Uterus (tissue), 4 donors: ENCODE data around the gene ZNF609. TPM values are rescaled to one million over a fixed set of nuclear protein-coding genes. Genes with fewer than 3 reads are reported as not detected.

Experiments
- DNase-seq, 2 donors: peaks; one replicate each; pipeline ENCODE4 v3.0.0-alpha.2; 2019 to 2020
- H3K27ac ChIP-seq, 2 donors: fragments of 200-600 bp; sonication (generic); 1 replicate in 1 of 2; 2 replicates in 1 of 2; pipeline ENCODE4 v1.5.1; 2016 to 2018
- H3K27me3 ChIP-seq, 2 donors: fragments of 200-600 bp; sonication (generic); one replicate each; pipeline ENCODE4 v1.5.1; 2018 to 2019; ENCODE audit warnings: control low read depth in 1 of 2
- H3K36me3 ChIP-seq, 2 donors: fragments of 200-600 bp; sonication (generic); one replicate each; pipeline ENCODE4 v1.5.1; 2019; ENCODE audit warnings: control low read depth in 1 of 2
- H3K4me1 ChIP-seq, 2 donors: fragments of 200-600 bp; sonication (generic); one replicate each; pipeline ENCODE4 v1.5.1; 2018 to 2019; ENCODE audit warnings: control low read depth in 1 of 2
- H3K4me3 ChIP-seq, 2 donors: fragments of 200-600 bp; sonication (generic); 1 replicate in 1 of 2; 2 replicates in 1 of 2; pipeline ENCODE4 v1.5.1; 2018 to 2019; ENCODE audit warnings: mild to moderate bottlenecking in 1 of 2
- H3K9me3 ChIP-seq, 2 donors: fragments of 200-600 bp; sonication (generic); one replicate each; pipeline ENCODE4 v1.5.1; 2019; ENCODE audit warnings: control low read depth in 1 of 2
- CTCF ChIP-seq, 4 experiments: fragments of 200-600 bp in 2 of 4; fragments of 450-650 bp in 2 of 4; sonication (generic) in 2 of 4; IDR thresholded peaks; one replicate each; pipeline ENCODE4 v1.5.1; 2016 to 2019; ENCODE audit warnings: antibody characterized with exemption in 4 of 4, mild to moderate bottlenecking in 2 of 4, moderate library complexity in 1 of 4
- POLR2A ChIP-seq, 2 donors: fragments of 450-650 bp; IDR thresholded peaks; one replicate each; pipeline ENCODE4 v1.6.1; 2016; ENCODE audit warnings: antibody characterized with exemption in 2 of 2, mild to moderate bottlenecking in 1 of 2, moderate library complexity in 1 of 2
- intact Hi-C: fragments of 100-400 bp; cut with DNase I; formaldehyde crosslinking; loops from one replicate; pipeline ENCODE4 v1.15.1; 2023; ENCODE audit warnings: low total_unique reads
- total RNA-seq, 4 donors: library from RNA; depleted of rRNA in 3 of 4; stranded (reverse); fragments of >200 nt in 3 of 4; gene quantifications; one replicate each; pipeline versions ENCODE4 v1.1.0 to v1.2.4, GENCODE V29; 2014 to 2023
- donor health status: DM: yes; HTN: yes; CAD: no.

ZNF609 gene
- total RNA-seq, 4 donors from 2014 or later: 12.4 to 59.6 (median 26.1) TPM

DNA sequence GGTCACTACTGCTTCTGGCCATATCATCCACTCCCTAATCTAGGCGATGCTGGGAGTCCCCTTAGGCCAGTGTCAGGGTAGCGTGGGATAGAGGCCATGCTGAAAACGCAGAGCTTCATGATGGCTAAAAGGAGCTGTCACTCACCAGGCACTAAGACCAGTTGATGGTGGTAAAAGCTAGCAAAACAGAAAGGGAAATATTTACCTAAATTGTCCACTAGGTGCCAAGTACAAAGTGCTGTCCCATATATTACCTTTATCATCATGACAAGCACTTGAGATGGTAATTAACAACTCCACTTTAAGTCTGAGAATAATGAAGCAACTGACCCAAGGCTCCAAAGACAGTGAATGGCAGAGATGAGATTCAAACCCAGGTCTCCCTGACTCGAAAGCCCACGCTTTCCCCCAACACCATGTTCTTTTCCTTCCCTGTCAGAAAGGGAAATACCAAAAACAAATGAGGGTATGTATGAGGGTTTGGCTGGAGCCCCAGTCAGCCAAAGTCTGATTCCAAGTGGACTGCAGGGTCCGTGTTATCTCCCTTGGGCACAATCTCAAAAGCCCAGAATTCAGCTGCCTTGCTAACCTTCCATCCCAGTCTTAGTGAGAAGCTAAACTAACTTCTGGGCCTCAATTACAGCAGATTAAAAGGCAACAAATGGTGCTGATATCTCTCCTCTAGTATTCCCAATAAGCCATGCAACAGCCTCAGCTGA lies 230.4 kb downstream of the ZNF609 start:
- Histone ChIP-seq H3K36me3 (no peaks in the 10 kb centered on the region), H3K9me3 (no peaks in the 10 kb centered on the region), H3K4me1 (peaks cover 4 to 40% of the 10 kb centered on the region in 2 donors), H3K27ac (peak overlapping the region; percentile 56 to 63), H3K4me3 (no peak overlapping the region), H3K27me3 (no peaks in the 10 kb centered on the region)
- intact Hi-C loops: no loop called here
- TF ChIP-seq POLR2A (IDR thresholded peaks at IDR 0.05) (no peak), CTCF (IDR thresholded peaks at IDR 0.05) (no peak)
- DNase-seq: no peak

DNA sequence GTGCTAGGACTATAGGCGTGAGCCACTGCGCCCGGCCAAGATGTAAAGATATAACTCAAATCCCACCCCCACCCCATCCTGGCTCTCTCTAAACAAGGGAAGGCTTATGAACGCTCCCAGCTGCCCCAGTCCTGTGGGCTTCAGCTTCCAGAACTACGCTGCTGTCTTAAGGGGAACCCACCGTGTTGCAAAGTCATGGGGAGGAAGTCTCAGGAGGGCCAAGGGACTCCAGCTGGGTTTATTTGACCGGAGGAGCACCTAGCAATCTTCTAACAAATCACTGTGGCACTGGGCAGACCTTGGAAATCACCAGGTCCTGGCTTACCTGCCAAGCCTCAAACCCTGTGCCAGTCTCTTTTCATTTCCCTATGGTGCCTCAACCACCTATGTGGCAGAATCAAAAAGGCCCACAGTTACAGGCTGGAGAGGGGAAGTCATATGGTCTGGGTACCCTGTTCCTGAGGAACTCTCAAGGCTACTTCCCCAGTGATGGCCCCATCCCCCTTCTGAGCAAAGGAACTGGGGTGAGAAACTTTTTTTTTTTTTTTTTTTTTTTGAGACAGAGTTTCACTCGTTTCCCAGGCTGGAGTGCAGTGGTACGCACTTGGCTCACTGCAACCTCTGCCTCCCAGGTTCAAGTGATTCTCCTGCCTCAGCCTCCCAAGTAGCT lies 231.7 kb downstream of the ZNF609 start:
- TF ChIP-seq CTCF (IDR thresholded peaks at IDR 0.05): no peak
- no peak for TF ChIP-seq POLR2A (IDR thresholded peaks at IDR 0.05)
- Histone ChIP-seq H3K27ac (peak overlapping the region; percentile 56 to 63), H3K27me3 (no peaks in the 10 kb centered on the region), H3K4me3 (no peak overlapping the region), H3K4me1 (peaks cover 4 to 39% of the 10 kb centered on the region in 2 donors), H3K36me3 (no peaks in the 10 kb centered on the region), H3K9me3 (no peaks in the 10 kb centered on the region)
- intact Hi-C loops: no loop called here
- no peak for DNase-seq

DNA sequence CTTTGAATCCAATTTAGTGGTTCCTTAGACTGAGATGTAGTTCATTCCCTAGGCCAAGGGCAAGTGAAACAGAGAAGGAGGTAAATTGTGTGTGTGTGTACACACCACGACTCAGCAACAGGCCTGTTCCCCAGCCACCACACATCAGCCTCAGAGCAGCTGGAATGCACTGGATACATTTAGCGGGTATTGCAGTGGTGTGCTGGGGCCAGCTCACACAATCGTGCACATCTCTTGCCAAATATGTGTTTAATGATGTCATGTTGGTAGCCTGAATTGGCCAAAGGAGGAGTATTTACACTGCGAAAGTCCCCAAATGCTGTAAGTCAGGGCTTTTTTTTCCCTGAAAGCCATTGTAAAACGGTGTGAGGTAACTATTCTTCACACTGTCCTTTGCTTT lies 232.8 kb downstream of the ZNF609 start:
- intact Hi-C loops: no loop called here
- H3K27me3 ChIP-seq: no peaks in the 10 kb centered on the region
- peaks cover 4 to 39% of the 10 kb centered on the region in 2 donors for H3K4me1 ChIP-seq
- peak overlapping the region; percentile 56 to 63 for H3K27ac ChIP-seq
- TF ChIP-seq CTCF (IDR thresholded peaks at IDR 0.05) (no peak), POLR2A (IDR thresholded peaks at IDR 0.05) (no peak)
- H3K4me3 ChIP-seq: no peak overlapping the region
- no peaks in the 10 kb centered on the region for H3K36me3 ChIP-seq
- H3K9me3 ChIP-seq: no peaks in the 10 kb centered on the region
- peak; percentile 55 to 58 for DNase-seq

DNA sequence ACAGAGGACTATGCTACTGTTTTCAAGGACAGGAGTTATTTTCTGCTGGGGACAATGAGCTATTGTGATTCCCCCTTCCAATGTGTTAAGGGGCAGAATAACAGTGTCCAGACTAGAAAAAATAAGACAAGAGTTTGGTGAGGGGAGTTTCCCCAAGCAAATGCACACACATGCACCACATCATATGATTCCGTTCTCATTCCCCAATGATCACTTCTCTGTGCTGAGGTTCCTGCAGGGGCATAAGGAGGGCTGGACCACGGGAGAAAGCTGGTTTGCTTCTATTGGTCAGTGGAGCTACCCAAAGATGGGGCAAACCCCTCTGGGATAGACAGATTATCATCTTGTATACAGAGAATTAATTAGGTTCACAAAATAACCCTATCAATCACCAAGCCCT lies 234.4 kb downstream of the ZNF609 start:
- Histone ChIP-seq H3K36me3 (no peaks in the 10 kb centered on the region), H3K27ac (peak overlapping the region; percentile 42 to 72), H3K4me3 (no peak overlapping the region), H3K9me3 (no peaks in the 10 kb centered on the region), H3K27me3 (no peaks in the 10 kb centered on the region), H3K4me1 (peaks cover 9 to 35% of the 10 kb centered on the region in 2 donors)
- intact Hi-C loops: no loop called here
- DNase-seq: no peak
- TF ChIP-seq POLR2A (IDR thresholded peaks at IDR 0.05) (no peak), CTCF (IDR thresholded peaks at IDR 0.05) (no peak)

- no peaks in the 10 kb centered on the region for H3K27me3 ChIP-seq
- no peaks in the 10 kb centered on the region for H3K36me3 ChIP-seq
- TF ChIP-seq CTCF (IDR thresholded peaks at IDR 0.05) (no peak), POLR2A (IDR thresholded peaks at IDR 0.05) (no peak)
- H3K4me1 ChIP-seq: peaks cover 9 to 42% of the 10 kb centered on the region in 2 donors
- DNase-seq: no peak
- H3K9me3 ChIP-seq: no peaks in the 10 kb centered on the region
- intact Hi-C loops: no loop called here
- no peak overlapping the region for H3K4me3 ChIP-seq
- peak overlapping the region; percentile 42 to 72 for H3K27ac ChIP-seq
Measured at GRCh38 chr15:64695561-64695992, 235.2 kb downstream of the ZNF609 start.
